Ascending aorta (tissue), 2 donors: ENCODE measurements around the gene ATP13A5. TPM values are rescaled to one million over a fixed set of nuclear protein-coding genes. Genes with fewer than 3 reads are reported as not detected.

Source experiments
- DNase-seq, 2 donors: peaks; one replicate each; pipeline ENCODE4 v3.0.0-alpha.2; 2019; ENCODE audit warnings: low spot score in 2 of 2
- H3K27ac ChIP-seq, 2 donors: fragments of 200-600 bp; sonication (generic); one replicate each; pipeline ENCODE4 v1.5.1; 2016 to 2017; ENCODE audit warnings: mild to moderate bottlenecking in 1 of 2
- H3K27me3 ChIP-seq: fragments of 200-600 bp; sonication (generic); one replicate; pipeline ENCODE4 v1.5.1; 2017
- H3K36me3 ChIP-seq, 2 donors: fragments of 200-600 bp; sonication (generic); one replicate each; pipeline ENCODE4 v1.5.1; 2016
- H3K4me1 ChIP-seq, 2 donors: fragments of 200-600 bp; sonication (generic); one replicate each; pipeline ENCODE4 v1.5.1; 2016 to 2017; ENCODE audit warnings: mild to moderate bottlenecking in 1 of 2
- H3K4me3 ChIP-seq, 2 donors: fragments of 200-600 bp; sonication (generic); one replicate each; pipeline ENCODE4 v1.5.1; 2016 to 2017; ENCODE audit warnings: mild to moderate bottlenecking in 1 of 2
- H3K9me3 ChIP-seq, 2 donors: fragments of 200-600 bp; sonication (generic); one replicate each; pipeline ENCODE4 v1.5.1; 2016
- CTCF ChIP-seq, 3 experiments: fragments of 200-600 bp in 2 of 3; fragments of 450-650 bp in 1 of 3; sonication (generic) in 2 of 3; IDR thresholded peaks; one replicate each; pipeline ENCODE4 v1.5.1; 2016 to 2019; ENCODE audit warnings: antibody characterized with exemption in 3 of 3, mild to moderate bottlenecking in 1 of 3, moderate library complexity in 1 of 3
- intact Hi-C: fragments of 100-400 bp; cut with DNase I; formaldehyde crosslinking; loops from one replicate; pipeline ENCODE4 v1.15.1; 2023
- total RNA-seq: library from RNA; depleted of rRNA; stranded (reverse); fragments of >200 nt; gene quantifications from one replicate; pipeline ENCODE4 v1.1.0, GENCODE V29; 2016

The ATP13A5 gene
- total RNA-seq, 1 donor from 2014 or later: not detected

DNA sequence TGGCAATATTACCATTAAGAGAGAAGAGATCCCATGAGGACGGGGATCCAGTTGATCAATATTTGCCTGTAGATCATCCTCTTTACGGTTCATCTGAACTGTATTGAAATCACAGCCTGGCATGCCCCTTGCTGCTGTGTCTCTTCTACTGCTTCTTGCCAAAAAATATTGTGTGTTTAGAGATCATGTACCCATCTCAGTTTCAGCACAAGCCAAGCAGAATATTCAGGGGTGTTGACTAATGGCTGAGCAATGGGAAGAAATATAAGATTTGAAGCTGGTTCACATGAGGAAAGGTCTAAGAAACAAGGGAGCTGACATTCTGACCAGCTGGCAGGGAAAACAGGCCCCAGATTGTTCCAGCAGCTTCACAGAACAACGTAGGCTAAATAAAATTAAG is 21.3 kb downstream of the ATP13A5 start:
- Histone ChIP-seq H3K27ac (no peak overlapping the region), H3K4me3 (no peak overlapping the region), H3K9me3 (no peaks in the 10 kb centered on the region), H3K27me3 (no peaks in the 10 kb centered on the region), H3K36me3 (no peaks in the 10 kb centered on the region), H3K4me1 (no peaks in the 10 kb centered on the region)
- DNase-seq: no peak
- no peak for TF ChIP-seq CTCF (IDR thresholded peaks at IDR 0.05)
- intact Hi-C loops: no loop called here

DNA sequence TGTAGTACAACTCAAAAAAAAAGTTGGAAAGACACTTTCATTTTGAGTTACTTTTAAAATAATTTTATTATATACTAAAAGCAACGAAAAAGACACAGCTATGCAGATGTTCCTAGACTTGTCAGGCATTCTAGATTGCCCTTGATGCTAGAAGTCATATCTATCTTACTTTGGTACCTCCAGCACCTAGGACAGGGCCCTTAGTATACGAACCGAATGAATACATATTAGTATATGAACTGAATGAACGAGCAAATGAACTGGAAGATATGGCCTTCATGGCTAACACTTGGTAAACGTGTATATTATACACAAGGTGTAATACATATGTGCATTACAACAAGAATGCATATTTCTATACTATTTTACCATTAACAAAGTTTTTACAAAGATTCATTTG is 24.1 kb downstream of the ATP13A5 start:
- TF ChIP-seq CTCF (IDR thresholded peaks at IDR 0.05): no peak
- intact Hi-C loops: no loop called here
- H3K36me3 ChIP-seq: no peaks in the 10 kb centered on the region
- H3K9me3 ChIP-seq: no peaks in the 10 kb centered on the region
- no peak overlapping the region for H3K27ac ChIP-seq
- no peak for DNase-seq
- no peak overlapping the region for H3K4me3 ChIP-seq
- no peaks in the 10 kb centered on the region for H3K4me1 ChIP-seq
- no peaks in the 10 kb centered on the region for H3K27me3 ChIP-seq

- no peaks in the 10 kb centered on the region for H3K4me1 ChIP-seq
- no peaks in the 10 kb centered on the region for H3K9me3 ChIP-seq
- H3K27ac ChIP-seq: no peak overlapping the region
- no peak for TF ChIP-seq CTCF (IDR thresholded peaks at IDR 0.05)
- no peaks in the 10 kb centered on the region for H3K36me3 ChIP-seq
- no peak overlapping the region for H3K4me3 ChIP-seq
- no peaks in the 10 kb centered on the region for H3K27me3 ChIP-seq
- DNase-seq: no peak
- intact Hi-C loops: no loop called here
These were observed 27.8 kb downstream of the ATP13A5 start for GRCh38 chr3:193350744-193351143.

GRCh38 chr3:193348686-193349085 is 29.9 kb downstream of the ATP13A5 start:
- Histone ChIP-seq H3K27me3 (no peaks in the 10 kb centered on the region), H3K27ac (no peak overlapping the region), H3K9me3 (no peaks in the 10 kb centered on the region), H3K4me1 (no peaks in the 10 kb centered on the region), H3K36me3 (no peaks in the 10 kb centered on the region), H3K4me3 (no peak overlapping the region)
- intact Hi-C loops: no loop called here
- no peak for TF ChIP-seq CTCF (IDR thresholded peaks at IDR 0.05)
- no peak for DNase-seq

- Histone ChIP-seq H3K9me3 (no peaks in the 10 kb centered on the region), H3K27ac (no peak overlapping the region), H3K36me3 (no peaks in the 10 kb centered on the region), H3K4me3 (no peak overlapping the region), H3K4me1 (no peaks in the 10 kb centered on the region), H3K27me3 (no peaks in the 10 kb centered on the region)
- no peak for TF ChIP-seq CTCF (IDR thresholded peaks at IDR 0.05)
- no peak for DNase-seq
- intact Hi-C loops: no loop called here
These were observed 30.7 kb downstream of the ATP13A5 start for GRCh38 chr3:193347521-193348501.
